Osteoblast (primary cell): ENCODE results near the gene METTL24. TPM values are rescaled to one million over a fixed set of nuclear protein-coding genes. Genes with fewer than 3 reads are reported as not detected.

Source experiments
- DNase-seq: peaks from one replicate; pipeline ENCODE4 v3.0.0; 2011; ENCODE audit warnings: low spot score, mixed read lengths; ENCODE audit not compliant: insufficient read length; ENCODE audit errors: missing footprints
- H2AFZ ChIP-seq: 2 replicates; pipeline ENCODE4 v1.6.0; 2011; ENCODE audit warnings: mild to moderate bottlenecking, low read length
- H3K27ac ChIP-seq: 2 replicates; pipeline ENCODE4 v1.5.1; 2011; ENCODE audit warnings: mild to moderate bottlenecking, low read depth, low read length, moderate library complexity
- H3K27me3 ChIP-seq: 2 replicates; pipeline ENCODE4 v1.6.0; 2012; ENCODE audit warnings: mild to moderate bottlenecking, control low read depth, inconsistent platforms, low read length, moderate library complexity; ENCODE audit not compliant: insufficient read depth
- H3K36me3 ChIP-seq: 2 replicates; pipeline ENCODE4 v1.5.1; 2011; ENCODE audit warnings: mild to moderate bottlenecking, low read length, control low read depth, moderate library complexity; ENCODE audit not compliant: insufficient read depth
- H3K4me1 ChIP-seq: 2 replicates; pipeline ENCODE4 v1.5.1; 2011; ENCODE audit warnings: mild to moderate bottlenecking, low read length, control low read depth, moderate library complexity; ENCODE audit not compliant: insufficient read depth
- H3K4me2 ChIP-seq: 2 replicates; pipeline ENCODE4 v1.6.0; 2011; ENCODE audit warnings: mild to moderate bottlenecking, low read length; ENCODE audit not compliant: insufficient read depth
- H3K4me3 ChIP-seq: fragments of 200-600 bp; sonication (generic); 3 replicates; pipeline ENCODE4 v1.5.1; 2012; ENCODE audit warnings: mild to moderate bottlenecking, low read length, inconsistent platforms; ENCODE audit not compliant: insufficient read depth
- H3K79me2 ChIP-seq: 2 replicates; pipeline ENCODE4 v1.6.0; 2012; ENCODE audit warnings: mild to moderate bottlenecking, low read length, control low read depth, inconsistent platforms; ENCODE audit not compliant: insufficient read depth
- H3K9me3 ChIP-seq: 2 replicates; pipeline ENCODE4 v1.5.1; 2011; ENCODE audit warnings: low read depth, low read length, control low read depth
- H4K20me1 ChIP-seq: 2 replicates; pipeline ENCODE4 v1.6.0; 2012; ENCODE audit warnings: mild to moderate bottlenecking, low read length, control low read depth; ENCODE audit not compliant: insufficient read depth
- total RNA-seq: library from RNA; depleted of rRNA; stranded (reverse); fragments of >200 nt; gene quantifications from 2 replicates; pipeline ENCODE4 v1.2.3, GENCODE V29; 2012
- TF ChIP-seq, protein P1 (sequence below): IDR thresholded peaks from 2 replicates; pipeline ENCODE4 v1.5.1; 2011; ENCODE audit warnings: mild to moderate bottlenecking, low read depth, low read length, moderate library complexity; ENCODE audit errors: extremely low read depth

METTL24 gene
- total RNA-seq, 1 donor, result 0.36 TPM

DNA sequence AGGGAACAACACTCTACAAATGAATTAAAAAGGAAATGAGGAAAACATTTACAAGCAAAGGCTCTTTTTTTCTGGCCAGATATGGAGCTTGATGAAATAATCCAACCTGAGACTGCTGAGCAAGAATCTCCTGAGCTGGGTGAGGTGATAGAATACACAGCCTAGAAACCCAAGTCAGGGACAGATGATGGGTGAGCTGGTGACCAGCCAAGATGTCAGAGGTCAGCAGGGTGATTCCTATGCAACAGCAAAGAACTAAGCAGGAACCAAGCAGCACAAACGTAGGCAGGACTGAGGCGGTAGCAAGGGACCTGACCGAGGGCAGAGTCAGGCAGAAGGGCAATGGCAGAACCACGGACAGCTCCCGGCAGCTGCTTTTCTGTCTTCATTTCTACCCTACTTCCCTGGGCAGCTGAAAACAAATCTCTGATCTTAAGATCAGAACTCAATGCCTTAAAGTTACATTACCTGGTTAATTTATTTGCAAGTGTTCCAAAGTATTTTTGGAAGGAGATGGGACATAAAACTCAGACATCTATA, 102.9 kb downstream of the METTL24 start:
- no peak overlapping the region for H2AFZ ChIP-seq
- H3K9me3 ChIP-seq, result no peaks in the 10 kb centered on the region
- H3K4me2 ChIP-seq, result no peak overlapping the region
- H3K36me3 ChIP-seq, result no peaks in the 10 kb centered on the region
- no peaks in the 10 kb centered on the region for H4K20me1 ChIP-seq
- H3K27ac ChIP-seq, result no peak overlapping the region
- no peaks in the 10 kb centered on the region for H3K79me2 ChIP-seq
- no peaks in the 10 kb centered on the region for H3K27me3 ChIP-seq
- H3K4me3 ChIP-seq, result no peak overlapping the region
- H3K4me1 ChIP-seq, result no peaks in the 10 kb centered on the region
- TF ChIP-seq, protein P1, sequence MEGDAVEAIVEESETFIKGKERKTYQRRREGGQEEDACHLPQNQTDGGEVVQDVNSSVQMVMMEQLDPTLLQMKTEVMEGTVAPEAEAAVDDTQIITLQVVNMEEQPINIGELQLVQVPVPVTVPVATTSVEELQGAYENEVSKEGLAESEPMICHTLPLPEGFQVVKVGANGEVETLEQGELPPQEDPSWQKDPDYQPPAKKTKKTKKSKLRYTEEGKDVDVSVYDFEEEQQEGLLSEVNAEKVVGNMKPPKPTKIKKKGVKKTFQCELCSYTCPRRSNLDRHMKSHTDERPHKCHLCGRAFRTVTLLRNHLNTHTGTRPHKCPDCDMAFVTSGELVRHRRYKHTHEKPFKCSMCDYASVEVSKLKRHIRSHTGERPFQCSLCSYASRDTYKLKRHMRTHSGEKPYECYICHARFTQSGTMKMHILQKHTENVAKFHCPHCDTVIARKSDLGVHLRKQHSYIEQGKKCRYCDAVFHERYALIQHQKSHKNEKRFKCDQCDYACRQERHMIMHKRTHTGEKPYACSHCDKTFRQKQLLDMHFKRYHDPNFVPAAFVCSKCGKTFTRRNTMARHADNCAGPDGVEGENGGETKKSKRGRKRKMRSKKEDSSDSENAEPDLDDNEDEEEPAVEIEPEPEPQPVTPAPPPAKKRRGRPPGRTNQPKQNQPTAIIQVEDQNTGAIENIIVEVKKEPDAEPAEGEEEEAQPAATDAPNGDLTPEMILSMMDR, result no peak
- peak; percentile 58 for DNase-seq

GRCh38 chr6:110250838-110251237, 107.3 kb downstream of the METTL24 start:
- TF ChIP-seq, protein P1, result no peak
- Histone ChIP-seq H3K79me2 (no peaks in the 10 kb centered on the region), H2AFZ (no peak overlapping the region), H3K4me2 (no peak overlapping the region), H3K4me3 (no peak overlapping the region), H3K9me3 (no peaks in the 10 kb centered on the region), H3K27ac (no peak overlapping the region), H3K4me1 (no peaks in the 10 kb centered on the region), H3K36me3 (no peaks in the 10 kb centered on the region), H4K20me1 (no peaks in the 10 kb centered on the region), H3K27me3 (no peaks in the 10 kb centered on the region)
- DNase-seq, result no peak

DNA sequence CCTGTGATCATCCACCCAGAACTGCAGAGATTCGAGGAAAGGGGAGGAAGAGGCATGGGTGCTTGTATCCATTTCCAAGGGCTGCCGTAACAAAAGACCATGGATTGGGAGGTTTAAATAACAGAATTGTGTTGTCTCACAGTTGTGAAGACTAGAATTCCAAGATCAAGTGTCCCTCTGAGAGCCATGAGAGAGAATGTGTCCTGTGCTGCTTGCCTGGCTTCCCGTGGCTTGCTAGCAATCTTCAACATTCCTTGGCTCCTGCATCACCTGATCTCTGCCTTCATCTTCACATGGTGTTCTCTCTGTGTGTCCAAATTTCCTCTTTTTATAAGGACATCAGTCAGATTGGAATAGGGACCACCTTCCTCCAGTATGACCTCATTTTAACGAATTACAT, 108.1 kb downstream of the METTL24 start:
- Histone ChIP-seq H3K9me3 (no peaks in the 10 kb centered on the region), H3K27me3 (no peaks in the 10 kb centered on the region), H3K79me2 (no peaks in the 10 kb centered on the region), H2AFZ (no peak overlapping the region), H4K20me1 (no peaks in the 10 kb centered on the region), H3K4me2 (no peak overlapping the region), H3K4me3 (no peak overlapping the region), H3K27ac (no peak overlapping the region), H3K4me1 (no peaks in the 10 kb centered on the region), H3K36me3 (no peaks in the 10 kb centered on the region)
- DNase-seq, result no peak
- TF ChIP-seq, protein P1, result no peak

DNA sequence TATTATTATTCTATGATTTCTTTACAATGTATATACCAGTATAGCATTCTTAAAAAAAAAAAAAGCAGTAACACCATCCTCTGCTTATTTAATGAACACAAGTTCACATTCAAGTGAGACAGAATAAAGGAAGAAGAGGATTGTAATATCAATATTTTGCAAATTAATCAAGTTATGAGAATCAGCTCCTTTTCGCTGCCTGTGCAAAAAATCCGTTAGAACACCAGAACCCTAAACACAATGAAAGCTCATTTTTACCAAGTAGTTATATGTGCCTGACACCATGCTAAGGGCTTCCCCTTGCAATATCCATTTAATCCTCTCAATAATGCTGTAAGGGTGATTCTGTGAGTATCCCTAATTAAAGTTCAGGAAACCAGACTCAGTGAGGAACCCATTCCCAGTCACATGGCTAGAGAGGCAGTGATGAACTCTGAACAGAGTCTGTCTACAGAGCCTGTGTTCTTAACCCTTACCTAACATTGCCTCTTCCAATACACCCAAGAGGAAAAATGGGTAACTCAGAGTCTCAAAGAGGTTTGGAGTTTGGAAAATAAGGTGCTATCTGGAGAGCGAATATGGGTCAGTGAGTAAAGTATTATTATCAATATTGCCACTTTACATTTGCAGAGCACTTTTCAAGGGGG, 111.1 kb downstream of the METTL24 start:
- TF ChIP-seq, protein P1, result no peak
- H3K36me3 ChIP-seq, result no peaks in the 10 kb centered on the region
- no peak for DNase-seq
- H3K27ac ChIP-seq, result no peak overlapping the region
- no peaks in the 10 kb centered on the region for H4K20me1 ChIP-seq
- H3K4me3 ChIP-seq, result no peak overlapping the region
- no peaks in the 10 kb centered on the region for H3K4me1 ChIP-seq
- H3K79me2 ChIP-seq, result no peaks in the 10 kb centered on the region
- no peaks in the 10 kb centered on the region for H3K27me3 ChIP-seq
- H2AFZ ChIP-seq, result no peak overlapping the region
- H3K4me2 ChIP-seq, result no peak overlapping the region
- no peaks in the 10 kb centered on the region for H3K9me3 ChIP-seq
